Measurements from ENCODE around the gene CSRP3. TPM values are rescaled to one million over a fixed set of nuclear protein-coding genes. Genes with fewer than 3 reads are reported as not detected.

Gene CSRP3
- total and polyA plus RNA-seq, 9 of the 15 experiments (the other 6 are each of a cell fraction or from before 2014, with no cell fraction given) = 0.14 TPM; not detected in 8

DNA sequence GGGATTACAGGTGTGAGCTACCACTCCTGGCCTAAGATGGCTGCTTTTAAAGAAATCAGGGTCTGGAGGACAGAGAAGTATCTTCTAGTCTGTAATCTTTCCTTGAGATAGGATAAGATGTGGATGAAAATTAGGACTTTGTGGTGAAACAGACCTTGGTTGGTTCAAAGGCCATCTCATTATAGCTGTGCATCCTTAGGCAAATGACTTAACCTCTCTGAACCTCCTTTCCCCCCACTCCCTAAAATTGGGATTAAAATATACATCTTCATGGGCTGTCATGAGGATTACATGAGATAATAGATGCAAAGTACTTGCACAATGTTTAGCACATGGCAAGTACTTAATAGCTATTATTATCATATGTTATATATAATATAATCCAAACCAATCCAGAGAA lies 49.8 kb upstream of the CSRP3 start:
- H3K27me3 ChIP-seq (ENCODE audit: control insufficient read depth in 2 of 2, insufficient read depth in 2 of 2, low read length in 2 of 2) = peaks cover 0 to 12% of the 10 kb centered on the region in 2 experiments; a peak in 1 of 5 replicates
- no TSS peak for BruUV-seq (replicated peaks)
- no peaks in the 10 kb centered on the region for H3K9me3 ChIP-seq (replicated peaks; ENCODE audit: control insufficient read depth, insufficient read depth, low read depth, low read length)
- no peaks in the 10 kb centered on the region for H3K79me2 ChIP-seq (ENCODE audit: control insufficient read depth, insufficient read depth, low read length)
- FAIRE-seq = no peak
- no peak overlapping the region for H3K4me3 ChIP-seq
- H3K9ac ChIP-seq (ENCODE audit: insufficient read depth in 1 of 2, low read depth in 2 of 2, low read length in 2 of 2) = no peak overlapping the region
- no peaks in the 10 kb centered on the region for H3K36me3 ChIP-seq (ENCODE audit: control insufficient read depth, insufficient read depth, low read length)
- H2AFZ ChIP-seq (ENCODE audit: low read depth, low read length) = no peak overlapping the region
- no peak overlapping the region for H3K4me2 ChIP-seq (ENCODE audit: insufficient read depth, low read length)
- CTCF ChIA-PET (ENCODE audit: low intra/inter-chr PET ratio) = no interaction called here
- no peak for DNase-seq (ENCODE audit: extremely low read depth in 1 of 4, low spot score in 3 of 4)
- POLR2A ChIA-PET = no interaction called here
- H3K4me1 ChIP-seq (replicated peaks in 1 of 2; ENCODE audit: control insufficient read depth in 2 of 2, insufficient read depth in 2 of 2, low read length in 2 of 2) = no peaks in the 10 kb centered on the region
- intact Hi-C loops (cut with micrococcal nuclease) (no loop called here), in situ Hi-C loops (cut with MboI) (no loop called here)
- no peak overlapping the region for H3K27ac ChIP-seq (ENCODE audit: extremely low read depth, low read depth, low read length)
- no peaks in the 10 kb centered on the region for H4K20me1 ChIP-seq (replicated peaks; ENCODE audit: control insufficient read depth, insufficient read depth, low read length)
- no peaks in the 10 kb centered on the region for H3K9me1 ChIP-seq (ENCODE audit: control insufficient read depth, insufficient read depth, low read length)
- peak; percentile 76 for TF ChIP-seq ZFP36 (IDR thresholded peaks at IDR 0.05; ENCODE audit: low read depth, low read length, partially characterized antibody)
- TF ChIP-seq LARP7 (IDR thresholded peaks at IDR 0.05) = no peak
- TF ChIP-seq ZKSCAN1 (IDR thresholded peaks at IDR 0.05; ENCODE audit: low read depth, low read length) = no peak
- TF ChIP-seq, protein P1, sequence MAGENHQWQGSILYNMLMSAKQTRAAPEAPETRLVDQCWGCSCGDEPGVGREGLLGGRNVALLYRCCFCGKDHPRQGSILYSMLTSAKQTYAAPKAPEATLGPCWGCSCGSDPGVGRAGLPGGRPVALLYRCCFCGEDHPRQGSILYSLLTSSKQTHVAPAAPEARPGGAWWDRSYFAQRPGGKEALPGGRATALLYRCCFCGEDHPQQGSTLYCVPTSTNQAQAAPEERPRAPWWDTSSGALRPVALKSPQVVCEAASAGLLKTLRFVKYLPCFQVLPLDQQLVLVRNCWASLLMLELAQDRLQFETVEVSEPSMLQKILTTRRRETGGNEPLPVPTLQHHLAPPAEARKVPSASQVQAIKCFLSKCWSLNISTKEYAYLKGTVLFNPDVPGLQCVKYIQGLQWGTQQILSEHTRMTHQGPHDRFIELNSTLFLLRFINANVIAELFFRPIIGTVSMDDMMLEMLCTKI (IDR thresholded peaks at IDR 0.05; ENCODE audit: partially characterized antibody) = no peak
- no peak for TF ChIP-seq ZNF133 (CRISPR knock-in tag; IDR thresholded peaks at IDR 0.05)
- no peak for TF ChIP-seq OTX1 (CRISPR knock-in tag; IDR thresholded peaks at IDR 0.05)
- TF ChIP-seq RBM25 (IDR thresholded peaks at IDR 0.05; ENCODE audit: low read depth, low read length, severe bottlenecking) = peak; percentile 95
- peak; percentile 68 for TF ChIP-seq BCOR (IDR thresholded peaks at IDR 0.05)
- no peak for TF ChIP-seq CBX2 (IDR thresholded peaks at IDR 0.05; ENCODE audit: insufficient read depth, low read length, poor library complexity, severe bottlenecking)
- no peak for TF ChIP-seq NFXL1 (CRISPR knock-in tag; IDR thresholded peaks at IDR 0.05)
- 0 out of 4 replicates have a peak, but pooled peaks of 1 of the 2 experiments have one; percentile 11 for TF ChIP-seq RCOR1 (IDR thresholded peaks at IDR 0.05; ENCODE audit: borderline replicate concordance in 1 of 2, low read depth in 2 of 2, low read length in 2 of 2)
- ATAC-seq = no peak
